Endothelial cell of umbilical vein (primary cell): Measurements from ENCODE around the gene LSR. TPM values are rescaled to one million over a fixed set of nuclear protein-coding genes. Genes with fewer than 3 reads are reported as not detected.

Source experiments
- BruUV-seq: library from RNA; stranded (reverse); fragments of 400-500 nt; replicated peaks from 2 replicates; lab custom pipeline; 2021; lab: Mats Ljungman, UMichigan
- CTCF ChIA-PET: fragments of 300-600, 350-600 bp; sonication (Branson Sonifier 250); formaldehyde crosslinking; loops from one replicate; lab custom pipeline; 2021; ENCODE audit warnings: antibody characterized with exemption, inconsistent platforms; lab: Charles Lee
- POLR2A ChIA-PET: fragments of 300-600, 350-600 bp; sonication (Branson Sonifier 250); formaldehyde crosslinking; loops from one replicate; lab custom pipeline; 2021; ENCODE audit warnings: antibody characterized with exemption, inconsistent platforms; lab: Charles Lee
- DNase-seq: peaks from one replicate; pipeline ENCODE4 v3.0.0-alpha.2; 2011; ENCODE audit warnings: low read depth, low spot score
- FAIRE-seq: peaks from 2 replicates; lab custom pipeline; 2011; peaks lifted over from hg19 to GRCh38; lab: Jason Lieb, UNC
- H2AFZ ChIP-seq: 2 replicates; pipeline ENCODE4 v1.6.0; 2012; ENCODE audit warnings: low read depth, low read length, control low read depth, inconsistent platforms
- H3K27ac ChIP-seq: 2 replicates; pipeline ENCODE4 v1.5.1; 2011; ENCODE audit warnings: low read depth, mild to moderate bottlenecking, control low read depth, low read length, moderate library complexity; ENCODE audit not compliant: insufficient read depth
- H3K27me3 ChIP-seq, 2 experiments: 2 replicates each; pipeline versions ENCODE4 v1.6.0 to v1.6.1; 2011; ENCODE audit warnings: low read length in 2 of 2, mixed read lengths in 1 of 2; ENCODE audit not compliant: control insufficient read depth in 2 of 2, insufficient read depth in 2 of 2
- H3K36me3 ChIP-seq, 2 experiments: 2 replicates in 1 of 2; 3 replicates in 1 of 2; pipeline ENCODE4 v1.5.1; 2011; ENCODE audit warnings: low read length in 2 of 2, mild to moderate bottlenecking in 1 of 2, moderate library complexity in 1 of 2; ENCODE audit not compliant: control insufficient read depth in 2 of 2, insufficient read depth in 2 of 2; ENCODE audit errors: extremely low read depth in 1 of 2
- H3K4me1 ChIP-seq: 3 replicates; pipeline ENCODE4 v1.5.1; 2011; ENCODE audit warnings: mild to moderate bottlenecking, low read length; ENCODE audit not compliant: control insufficient read depth, insufficient read depth; ENCODE audit errors: extremely low read depth
- H3K4me2 ChIP-seq: 2 replicates; pipeline ENCODE4 v1.6.1; 2011; ENCODE audit warnings: low read length, control low read depth, mixed read lengths; ENCODE audit not compliant: insufficient read depth
- H3K4me3 ChIP-seq, 3 experiments: fragments of 200-600 bp in 1 of 3; sonication (generic), shearing (Covaris generic) in 1 of 3; replicated peaks in 1 of 3; 2 replicates each; pipeline ENCODE4 v1.5.1; 2011 to 2016; ENCODE audit warnings: control low read depth in 3 of 3, low read length in 3 of 3, mild to moderate bottlenecking in 2 of 3, inconsistent platforms in 1 of 3, low read depth in 1 of 3, moderate library complexity in 1 of 3; ENCODE audit not compliant: insufficient read depth in 1 of 3
- H3K79me2 ChIP-seq: 2 replicates; pipeline ENCODE4 v1.6.0; 2012; ENCODE audit warnings: low read length, inconsistent platforms; ENCODE audit not compliant: control insufficient read depth, insufficient read depth
- H3K9ac ChIP-seq: replicated peaks from 2 replicates; pipeline ENCODE3; 2011; ENCODE audit warnings: low read length, control low read depth; ENCODE audit not compliant: insufficient read depth; ENCODE audit errors: extremely low read depth
- H3K9me1 ChIP-seq: replicated peaks from 3 replicates; pipeline ENCODE4 v1.6.0; 2011; ENCODE audit warnings: mild to moderate bottlenecking, low read length; ENCODE audit not compliant: control insufficient read depth, insufficient read depth; ENCODE audit errors: extremely low read depth
- H3K9me3 ChIP-seq: replicated peaks from 2 replicates; pipeline ENCODE4 v1.5.1; 2012; ENCODE audit warnings: low read length, inconsistent platforms; ENCODE audit not compliant: control insufficient read depth, insufficient read depth
- H4K20me1 ChIP-seq: replicated peaks from 2 replicates; pipeline ENCODE3; 2011; ENCODE audit warnings: mild to moderate bottlenecking, low read length; ENCODE audit not compliant: control insufficient read depth, insufficient read depth; ENCODE audit errors: extremely low read depth
- EZH2 ChIP-seq: IDR thresholded peaks from 2 replicates; pipeline ENCODE4 v1.6.1; 2012; ENCODE audit warnings: borderline replicate concordance, low read depth, mild to moderate bottlenecking, moderate library complexity, low read length, inconsistent platforms; ENCODE audit not compliant: severe bottlenecking
- FOS ChIP-seq: IDR thresholded peaks from 2 replicates; pipeline ENCODE4 v1.6.1; 2011; ENCODE audit warnings: mild to moderate bottlenecking, low read length, moderate library complexity, borderline replicate concordance; ENCODE audit not compliant: insufficient read depth
- GATA2 ChIP-seq: IDR thresholded peaks from 2 replicates; pipeline ENCODE4 v1.7.0; 2011; ENCODE audit warnings: low read depth, mild to moderate bottlenecking, moderate library complexity, mixed read lengths, low read length; ENCODE audit not compliant: insufficient read length, insufficient read depth
- JUN ChIP-seq: IDR thresholded peaks from 2 replicates; pipeline ENCODE4 v1.6.1; 2011; ENCODE audit warnings: borderline replicate concordance, low read depth; ENCODE audit not compliant: insufficient read length, insufficient read depth
- MYC ChIP-seq: IDR thresholded peaks from one replicate; pipeline ENCODE4 v1.6.1; 2011; ENCODE audit warnings: mild to moderate bottlenecking, low read depth, low read length
- POLR2A ChIP-seq: IDR thresholded peaks from 2 replicates; pipeline ENCODE4 v1.6.1; 2012; ENCODE audit warnings: low read depth, mild to moderate bottlenecking, control low read depth, low read length
- POLR2AphosphoS5 ChIP-seq: IDR thresholded peaks from 2 replicates; pipeline ENCODE4 v1.6.1; 2012; ENCODE audit warnings: low read depth, mild to moderate bottlenecking, control low read depth, low read length, moderate library complexity; ENCODE audit not compliant: insufficient read depth
- dilution Hi-C: fragments of 300-500 bp; cut with MboI; formaldehyde crosslinking; loops from one replicate; pipeline ENCODE4 v1.15.0; 2019; ENCODE audit warnings: low sequenced_read_pairs; ENCODE audit not compliant: extremely low pct_ligation_motif_present
- intact Hi-C: fragments of 100-400 bp; cut with micrococcal nuclease; formaldehyde crosslinking; loops from one replicate; pipeline ENCODE4 v1.10.0; 2022
- polyA plus RNA-seq, 4 experiments: library from polyadenylated mRNA; depleted of rRNA in 3 of 4; stranded (reverse) in 3 of 4; unstranded in 1 of 4; fragments of >200 nt; gene quantifications; 2 replicates each; pipeline versions ENCODE4 v1.2.1 to v1.2.3, GENCODE V29; 2011 to 2012; ENCODE audit warnings: missing spikeins in 1 of 4
- total RNA-seq: library from RNA; stranded (reverse); gene quantifications from 2 replicates; pipeline ENCODE4 v1.2.3, GENCODE V29; 2021
- TF ChIP-seq, protein P1 (sequence below), 2 donors: IDR thresholded peaks; 1 replicate in 1 of 2; 2 replicates in 1 of 2; pipeline ENCODE4 v1.5.1; 2011; ENCODE audit warnings: low read length in 2 of 2, mild to moderate bottlenecking in 2 of 2, moderate library complexity in 2 of 2, control low read depth in 1 of 2, inconsistent platforms in 1 of 2, low read depth in 1 of 2; ENCODE audit not compliant: insufficient read depth in 1 of 2; ENCODE audit errors: extremely low read depth in 1 of 2
- TF ChIP-seq, protein P2 (sequence below): IDR thresholded peaks from 2 replicates; pipeline ENCODE4 v1.6.1; 2011; ENCODE audit not compliant: insufficient read depth, insufficient read length

Gene LSR
- total and polyA plus RNA-seq, 2 donors (not counting 3 experiments of a cell fraction or from before 2014, with no cell fraction given) = 0.76 to 1.0 TPM

DNA sequence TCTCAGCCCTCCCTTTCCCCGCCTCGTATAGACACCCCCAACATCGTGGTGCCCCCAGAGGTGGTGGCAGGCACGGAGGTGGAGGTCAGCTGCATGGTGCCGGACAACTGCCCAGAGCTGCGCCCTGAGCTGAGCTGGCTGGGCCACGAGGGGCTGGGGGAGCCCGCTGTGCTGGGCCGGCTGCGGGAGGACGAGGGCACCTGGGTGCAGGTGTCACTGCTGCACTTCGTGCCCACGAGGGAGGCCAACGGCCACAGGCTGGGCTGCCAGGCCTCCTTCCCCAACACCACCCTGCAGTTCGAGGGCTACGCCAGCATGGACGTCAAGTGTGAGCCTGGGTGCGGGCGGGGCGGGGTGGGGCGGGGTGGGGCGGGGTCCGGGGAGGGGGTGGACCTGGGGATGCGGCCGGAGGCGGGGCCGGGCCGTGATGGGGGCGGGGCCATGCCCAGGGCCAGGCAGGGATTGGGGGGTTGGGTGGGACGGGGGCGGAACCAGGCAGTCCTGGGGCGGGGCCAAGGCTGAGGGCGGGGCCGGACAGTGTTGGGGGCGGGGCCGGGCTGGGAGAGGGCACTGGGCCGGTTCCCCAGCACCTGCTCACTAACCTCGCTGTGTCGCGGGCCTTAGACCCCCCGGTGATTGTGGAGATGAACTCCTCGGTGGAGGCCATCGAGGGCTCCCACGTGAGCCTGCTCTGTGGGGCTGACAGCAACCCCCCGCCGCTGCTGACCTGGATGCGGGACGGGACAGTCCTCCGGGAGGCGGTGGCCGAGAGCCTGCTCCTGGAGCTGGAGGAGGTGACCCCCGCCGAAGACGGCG is 50.9 kb downstream of the LSR start:
- intact Hi-C loops = no loop called here
- H3K9ac ChIP-seq = no peak overlapping the region
- no TSS peak for BruUV-seq
- DNase-seq (no peak), FAIRE-seq (no peak)
- no peak overlapping the region for H2AFZ ChIP-seq
- H3K9me3 ChIP-seq = no peaks in the 10 kb centered on the region
- H3K27ac ChIP-seq = no peak overlapping the region
- no peaks in the 10 kb centered on the region for H3K9me1 ChIP-seq
- H3K79me2 ChIP-seq = no peaks in the 10 kb centered on the region
- no peaks in the 10 kb centered on the region for H3K27me3 ChIP-seq
- no peaks in the 10 kb centered on the region for H4K20me1 ChIP-seq
- no peak overlapping the region for H3K4me3 ChIP-seq
- dilution Hi-C loops = no loop called here
- TF ChIP-seq, protein P1, sequence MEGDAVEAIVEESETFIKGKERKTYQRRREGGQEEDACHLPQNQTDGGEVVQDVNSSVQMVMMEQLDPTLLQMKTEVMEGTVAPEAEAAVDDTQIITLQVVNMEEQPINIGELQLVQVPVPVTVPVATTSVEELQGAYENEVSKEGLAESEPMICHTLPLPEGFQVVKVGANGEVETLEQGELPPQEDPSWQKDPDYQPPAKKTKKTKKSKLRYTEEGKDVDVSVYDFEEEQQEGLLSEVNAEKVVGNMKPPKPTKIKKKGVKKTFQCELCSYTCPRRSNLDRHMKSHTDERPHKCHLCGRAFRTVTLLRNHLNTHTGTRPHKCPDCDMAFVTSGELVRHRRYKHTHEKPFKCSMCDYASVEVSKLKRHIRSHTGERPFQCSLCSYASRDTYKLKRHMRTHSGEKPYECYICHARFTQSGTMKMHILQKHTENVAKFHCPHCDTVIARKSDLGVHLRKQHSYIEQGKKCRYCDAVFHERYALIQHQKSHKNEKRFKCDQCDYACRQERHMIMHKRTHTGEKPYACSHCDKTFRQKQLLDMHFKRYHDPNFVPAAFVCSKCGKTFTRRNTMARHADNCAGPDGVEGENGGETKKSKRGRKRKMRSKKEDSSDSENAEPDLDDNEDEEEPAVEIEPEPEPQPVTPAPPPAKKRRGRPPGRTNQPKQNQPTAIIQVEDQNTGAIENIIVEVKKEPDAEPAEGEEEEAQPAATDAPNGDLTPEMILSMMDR (IDR thresholded peaks at IDR 0.05; ENCODE audit: extremely low read depth in 1 of 2, insufficient read depth in 1 of 2, low read depth in 1 of 2, low read length in 2 of 2) = no peak
- TF ChIP-seq GATA2 (no peak), MYC (no peak), JUN (no peak), EZH2 (no peak), POLR2A (no peak), FOS (no peak), POLR2AphosphoS5 (no peak)
- TF ChIP-seq, protein P2, sequence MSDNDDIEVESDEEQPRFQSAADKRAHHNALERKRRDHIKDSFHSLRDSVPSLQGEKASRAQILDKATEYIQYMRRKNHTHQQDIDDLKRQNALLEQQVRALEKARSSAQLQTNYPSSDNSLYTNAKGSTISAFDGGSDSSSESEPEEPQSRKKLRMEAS = no peak
- no peak overlapping the region for H3K4me2 ChIP-seq
- POLR2A ChIA-PET = no interaction called here
- CTCF ChIA-PET = interaction anchor here (0.6 kb wide), 1 partner anchor 145 kb away, joined by 3 read pairs; the partner anchor contains the start of gene FXYD5
- H3K36me3 ChIP-seq = no peaks in the 10 kb centered on the region
- H3K4me1 ChIP-seq = no peaks in the 10 kb centered on the region
